Lung (tissue), 12 donors: Measurements from ENCODE around the gene AKR1C4. TPM values are rescaled to one million over a fixed set of nuclear protein-coding genes. Genes with fewer than 3 reads are reported as not detected.
"Not testable (repeated sequence)": the region's sequence is repeated elsewhere in the genome, so short reads cannot be mapped to it uniquely, and the experiment has no call there.

Experiments used
- ATAC-seq: fragments of 200-7000 bp; cut with Tn5 transposase; one replicate; pipeline ENCODE4 v1.9.1; 2020; ENCODE audit warnings: moderate number of reproducible peaks; ENCODE audit not compliant: insufficient read depth, low FRiP score
- DNase-seq, 3 donors: peaks; one replicate each; pipeline ENCODE4 v3.0.0-alpha.2; 2013 to 2017
- H3K27ac ChIP-seq, 2 donors: one replicate each; pipeline ENCODE4 v1.5.1; 2013; ENCODE audit warnings: mild to moderate bottlenecking in 2 of 2, moderate library complexity in 2 of 2, control low read depth in 1 of 2, inconsistent platforms in 1 of 2, low read depth in 1 of 2, low read length in 1 of 2
- H3K27me3 ChIP-seq, 3 donors: one replicate each; pipeline ENCODE4 v1.5.1; 2013; ENCODE audit warnings: low read length in 2 of 3; ENCODE audit not compliant: control insufficient read depth in 3 of 3, insufficient read depth in 3 of 3
- H3K36me3 ChIP-seq, 4 donors: one replicate each; pipeline ENCODE4 v1.5.1; 2013; ENCODE audit warnings: low read length in 4 of 4, mild to moderate bottlenecking in 1 of 4, moderate library complexity in 1 of 4; ENCODE audit not compliant: control insufficient read depth in 4 of 4, insufficient read depth in 4 of 4
- H3K4me1 ChIP-seq, 5 donors: one replicate each; pipeline ENCODE4 v1.5.1; 2013; ENCODE audit warnings: low read length in 5 of 5, mild to moderate bottlenecking in 2 of 5, moderate library complexity in 1 of 5; ENCODE audit not compliant: control insufficient read depth in 5 of 5, insufficient read depth in 5 of 5
- H3K4me3 ChIP-seq: one replicate; pipeline ENCODE4 v1.5.1; 2013; ENCODE audit warnings: mild to moderate bottlenecking, control low read depth, moderate library complexity
- H3K9ac ChIP-seq, 2 donors: one replicate each; pipeline ENCODE4 v1.5.1; 2013; ENCODE audit warnings: low read length in 2 of 2, control low read depth in 1 of 2; ENCODE audit not compliant: insufficient read depth in 1 of 2
- H3K9me3 ChIP-seq, 4 donors: one replicate each; pipeline ENCODE4 v1.5.1; 2013; ENCODE audit warnings: low read length in 3 of 4, mild to moderate bottlenecking in 1 of 4, moderate library complexity in 1 of 4; ENCODE audit not compliant: control insufficient read depth in 4 of 4, insufficient read depth in 3 of 4
- CTCF ChIP-seq: IDR thresholded peaks from 2 replicates; pipeline ENCODE4 v1.5.1; 2012; ENCODE audit warnings: mild to moderate bottlenecking; ENCODE audit errors: control extremely low read depth, extremely low read depth
- WGBS, 2 donors: extraction: QIAGEN DNeasy Blood & Tissue Kit; methylation state at CpG; one replicate each; pipeline ENCODE4 v1.1.7; 2013; 5-methylcytosine and 5-hydroxymethylcytosine counted together
- polyA plus RNA-seq, 2 donors: library from polyadenylated mRNA; stranded (reverse); fragments of 200-250 nt; gene quantifications; one replicate each; pipeline ENCODE4 v1.2.1, GENCODE V29; 2013
- total RNA-seq, 2 donors: library from RNA; depleted of rRNA in 1 of 2; stranded (reverse); fragments of >200 nt in 1 of 2; gene quantifications; one replicate each; pipeline ENCODE4 v1.2.1, GENCODE V29; 2014 to 2021
- donor health status: control.
- donor health status: control.
- donor health status: Bipolar disorder and iron deficiency.
- donor health status: healthy.
- donor health status: DM: yes; HTN: yes; CAD: no.

The AKR1C4 gene
- total and polyA plus RNA-seq, 4 donors = 0.02 TPM; not detected in 3

GRCh38 chr10:5168897-5169420 is 27.7 kb upstream of the AKR1C4 start:
- Histone ChIP-seq H3K36me3 (peaks cover 0 to 2% (median 0%) of the 10 kb centered on the region in 4 donors), H3K4me3 (no peak overlapping the region), H3K9ac (no peak overlapping the region), H3K27me3 (no peaks in the 10 kb centered on the region), H3K27ac (no peak overlapping the region), H3K4me1 (no peaks in the 10 kb centered on the region), H3K9me3 (peaks cover 1 to 12% (median 8%) of the 10 kb centered on the region in 4 donors)
- 72 to 79% methylated on average over 5 of the region's 5 CpGs for WGBS, 2 donors
- no peak for TF ChIP-seq CTCF
- DNase-seq (no peak), ATAC-seq (no peak)

GRCh38 chr10:5175581-5175980 is 21.1 kb upstream of the AKR1C4 start:
- WGBS, 2 donors = 80 to 95% methylated on average over 2 to 3 of the region's 3 CpGs
- H3K4me3 ChIP-seq, H3K27me3 ChIP-seq, H3K9ac ChIP-seq, H3K9me3 ChIP-seq, H3K4me1 ChIP-seq, DNase-seq, H3K27ac ChIP-seq, ATAC-seq, H3K36me3 ChIP-seq: not testable (repeated sequence)

- DNase-seq, H3K9me3 ChIP-seq, H3K4me1 ChIP-seq, H3K9ac ChIP-seq, ATAC-seq, H3K27me3 ChIP-seq, H3K27ac ChIP-seq, H3K4me3 ChIP-seq, H3K36me3 ChIP-seq: not testable (repeated sequence)
- 87 to 88% methylated on average over 12 of the region's 12 CpGs for WGBS, 2 donors
Measured at GRCh38 chr10:5180503-5180902, 16.1 kb upstream of the AKR1C4 start.

- no peak for TF ChIP-seq CTCF
- peaks cover 0 to 3% (median 0%) of the 10 kb centered on the region in 4 donors for H3K9me3 ChIP-seq
- ATAC-seq (no peak), DNase-seq (no peak)
- H3K4me3 ChIP-seq = no peak overlapping the region
- H3K27me3 ChIP-seq = no peaks in the 10 kb centered on the region
- WGBS, 2 donors = 83 to 86% methylated on average over 2 of the region's 2 CpGs
- no peak overlapping the region for H3K9ac ChIP-seq
- H3K4me1 ChIP-seq = peaks cover 0 to 6% (median 0%) of the 10 kb centered on the region in 5 donors
- no peaks in the 10 kb centered on the region for H3K36me3 ChIP-seq
- H3K27ac ChIP-seq = no peak overlapping the region
Measured at GRCh38 chr10:5183923-5184322, 12.7 kb upstream of the AKR1C4 start.
